NOMO-1 treated with dmso at 0.1 percent for 144 hours (cell line): Measurements from ENCODE around the gene HSPA12A.

Experiments
- DNase-seq: peaks from one replicate; lab custom pipeline; 2025; ENCODE audit not compliant: unreplicated experiment; lab: John Stamatoyannopoulos, UW

HSPA12A gene

DNA sequence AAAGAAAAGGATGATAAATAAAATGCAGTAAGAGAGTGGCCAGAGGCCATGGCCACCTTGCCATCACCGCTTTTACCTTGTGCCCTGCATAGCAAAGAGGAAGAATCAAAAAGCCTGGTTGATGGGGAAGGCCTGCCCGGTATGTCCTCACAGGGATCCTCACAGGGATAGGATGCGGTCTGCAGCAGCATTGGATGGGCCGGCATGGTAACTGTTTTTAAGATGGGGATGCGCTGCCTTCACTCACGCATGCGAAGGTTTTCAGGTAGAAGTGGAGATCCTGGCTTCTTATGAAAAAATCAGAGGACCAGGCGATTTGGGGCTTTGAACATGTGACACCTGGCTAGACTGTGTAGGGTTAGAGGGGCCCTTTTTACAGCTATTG, 109.2 kb downstream of the HSPA12A start:
- no peak for DNase-seq

- DNase-seq = no peak
These were observed 109.7 kb downstream of the HSPA12A start for GRCh38 chr10:116632596-116633215.

- no peak for DNase-seq
These were observed 110.5 kb downstream of the HSPA12A start for GRCh38 chr10:116631871-116632295.

- DNase-seq = no peak
These were observed 112.3 kb downstream of the HSPA12A start for GRCh38 chr10:116630020-116630419.

DNA sequence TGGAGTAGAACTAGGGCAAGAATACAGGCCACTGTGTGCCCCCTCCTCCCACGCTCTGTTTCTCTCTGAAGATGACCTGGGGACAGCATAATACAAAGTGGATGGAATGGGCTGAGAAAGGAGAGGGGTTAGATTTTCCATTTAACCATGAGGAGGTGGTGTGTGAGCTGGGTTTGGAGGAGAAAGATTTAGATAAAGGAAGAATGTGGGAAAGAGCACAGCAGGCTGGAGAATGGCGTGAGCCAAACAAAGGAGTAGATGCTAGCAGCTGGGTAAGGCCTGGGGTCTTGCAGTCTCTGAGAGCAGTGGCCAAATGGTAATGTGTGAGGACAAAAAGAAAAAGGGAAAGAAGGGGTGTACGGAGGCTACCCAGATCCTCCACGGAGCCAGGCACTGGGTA, 113.0 kb downstream of the HSPA12A start:
- no peak for DNase-seq

DNA sequence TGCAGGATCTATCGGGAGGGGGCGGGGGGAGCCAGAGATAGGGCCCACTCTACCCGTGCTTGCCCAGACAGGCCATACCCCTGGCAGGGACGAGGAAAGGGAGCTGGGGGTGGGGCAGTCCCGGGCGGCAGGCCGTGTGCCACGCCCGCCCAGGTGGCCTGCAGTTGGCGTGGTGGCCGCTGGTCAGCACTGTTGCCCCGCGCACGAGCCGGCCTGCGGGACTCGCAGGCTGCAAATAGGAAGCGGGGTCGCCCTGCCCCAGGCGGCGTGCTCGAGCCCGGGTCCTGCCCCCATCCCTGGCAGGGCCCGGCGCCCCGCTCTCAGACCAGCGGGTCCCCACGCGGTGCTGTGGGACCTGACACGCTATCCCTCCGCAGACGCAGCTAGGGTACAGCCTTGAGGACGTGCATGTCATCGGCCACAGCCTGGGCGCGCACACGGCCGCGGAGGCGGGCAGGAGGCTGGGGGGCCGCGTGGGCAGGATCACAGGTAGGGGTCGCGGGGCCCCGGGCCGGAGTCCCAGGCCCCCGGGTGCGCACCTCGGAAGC, 114.9 kb downstream of the HSPA12A start:
- DNase-seq = no peak

- no peak for DNase-seq
These were observed 115.6 kb downstream of the HSPA12A start for GRCh38 chr10:116626815-116627214.

DNA sequence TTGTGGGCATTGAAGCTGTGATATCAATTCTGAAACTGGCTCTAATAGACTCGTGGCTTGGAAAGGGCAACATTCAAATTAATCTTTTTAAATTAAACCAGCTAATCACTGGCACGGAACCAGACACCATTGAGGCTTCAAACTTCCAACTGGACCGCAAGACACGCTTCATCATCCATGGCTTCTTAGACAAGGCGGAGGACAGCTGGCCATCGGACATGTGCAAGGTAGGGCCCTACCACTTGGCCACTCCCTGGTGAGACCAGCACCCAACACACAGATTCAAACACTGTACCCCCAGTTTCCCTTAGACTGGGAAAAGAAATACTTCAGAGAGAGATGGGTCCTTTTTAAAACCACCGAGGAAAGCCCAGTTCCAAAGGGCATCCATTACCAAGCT, 116.5 kb downstream of the HSPA12A start:
- DNase-seq = no peak

GRCh38 chr10:116621934-116622655, 120.3 kb downstream of the HSPA12A start:
- DNase-seq = no peak

GRCh38 chr10:116621476-116621875, 120.9 kb downstream of the HSPA12A start:
- DNase-seq = no peak
